Neuronal stem cell (in vitro differentiated cells): ENCODE data around the gene LUC7L2.

Experiments used
- DNase-seq: peaks from one replicate; pipeline ENCODE4 v3.0.0-alpha.2; 2013; ENCODE audit warnings: low spot score
- H2AFZ ChIP-seq: one replicate; pipeline ENCODE4 v1.6.1; 2013; ENCODE audit warnings: mild to moderate bottlenecking, low read length, inconsistent platforms
- H2AK5ac ChIP-seq: 2 replicates; pipeline ENCODE4 v1.6.1; 2013; ENCODE audit warnings: low read depth, mild to moderate bottlenecking, inconsistent platforms, low read length, moderate library complexity, mixed read lengths
- H2BK120ac ChIP-seq: 2 replicates; pipeline ENCODE4 v1.6.1; 2013; ENCODE audit warnings: low read depth, mild to moderate bottlenecking, inconsistent platforms, low read length, moderate library complexity, mixed read lengths
- H2BK12ac ChIP-seq: one replicate; pipeline ENCODE4 v1.6.1; 2013; ENCODE audit warnings: low read length, inconsistent platforms
- H2BK15ac ChIP-seq: 2 replicates; pipeline ENCODE4 v1.6.1; 2013; ENCODE audit warnings: mild to moderate bottlenecking, low read length, inconsistent platforms, mixed read lengths
- H2BK5ac ChIP-seq: one replicate; pipeline ENCODE4 v1.6.1; 2013; ENCODE audit warnings: inconsistent platforms, mild to moderate bottlenecking, low read length, moderate library complexity
- H3K14ac ChIP-seq: one replicate; pipeline ENCODE4 v1.6.1; 2013; ENCODE audit warnings: low read length, inconsistent platforms
- H3K18ac ChIP-seq: 2 replicates; pipeline ENCODE4 v1.6.1; 2013; ENCODE audit warnings: low read length, inconsistent platforms
- H3K23ac ChIP-seq: 2 replicates; pipeline ENCODE4 v1.6.1; 2013; ENCODE audit warnings: low read depth, mild to moderate bottlenecking, mixed read lengths, low read length, inconsistent platforms; ENCODE audit not compliant: poor library complexity
- H3K27ac ChIP-seq: replicated peaks from 3 replicates; pipeline ENCODE4 v1.5.1; 2013; ENCODE audit warnings: low read length, inconsistent platforms
- H3K27me3 ChIP-seq, 3 experiments: 2 replicates each; pipeline ENCODE4 v1.6.1; 2013; ENCODE audit warnings: low read length in 3 of 3, mild to moderate bottlenecking in 2 of 3, inconsistent platforms in 1 of 3, low read depth in 1 of 3, mixed read lengths in 1 of 3, moderate library complexity in 1 of 3; ENCODE audit not compliant: control insufficient read depth in 3 of 3, insufficient read depth in 3 of 3
- H3K36me3 ChIP-seq, 2 donors: replicated peaks in 1 of 2; 2 replicates each; pipeline ENCODE4 v1.6.1; 2013; ENCODE audit warnings: low read length in 2 of 2; ENCODE audit not compliant: control insufficient read depth in 2 of 2, insufficient read depth in 2 of 2
- H3K4ac ChIP-seq: 2 replicates; pipeline ENCODE4 v1.6.1; 2013; ENCODE audit warnings: inconsistent platforms, mild to moderate bottlenecking, low read length, moderate library complexity
- H3K4me1 ChIP-seq, 2 donors: 1 replicate in 1 of 2; 2 replicates in 1 of 2; pipeline ENCODE4 v1.6.1; 2013; ENCODE audit warnings: low read length in 2 of 2, low read depth in 1 of 2; ENCODE audit not compliant: control insufficient read depth in 2 of 2, insufficient read depth in 1 of 2
- H3K4me2 ChIP-seq: one replicate; pipeline ENCODE4 v1.6.1; 2013; ENCODE audit warnings: mild to moderate bottlenecking, low read length, inconsistent platforms; ENCODE audit not compliant: insufficient read depth, poor library complexity, severe bottlenecking
- H3K4me3 ChIP-seq, 2 donors: 2 replicates each; pipeline ENCODE4 v1.5.1; 2013; ENCODE audit warnings: low read length in 2 of 2, mild to moderate bottlenecking in 2 of 2, inconsistent platforms in 1 of 2, moderate library complexity in 1 of 2
- H3K79me1 ChIP-seq: one replicate; pipeline ENCODE4 v1.6.1; 2013; ENCODE audit warnings: low read depth, mild to moderate bottlenecking, inconsistent platforms, low read length, moderate library complexity
- H3K9ac ChIP-seq: one replicate; pipeline ENCODE4 v1.6.1; 2013; ENCODE audit warnings: mild to moderate bottlenecking, low read depth, low read length, inconsistent platforms; ENCODE audit not compliant: poor library complexity
- H3K9me3 ChIP-seq, 2 donors: replicated peaks in 1 of 2; 2 replicates each; pipeline versions ENCODE3 to v1.6.1; 2013; ENCODE audit warnings: low read length in 2 of 2, mild to moderate bottlenecking in 2 of 2, inconsistent platforms in 1 of 2, low read depth in 1 of 2, mixed read lengths in 1 of 2, moderate library complexity in 1 of 2; ENCODE audit not compliant: control insufficient read depth in 2 of 2, insufficient read depth in 1 of 2
- H4K8ac ChIP-seq: one replicate; pipeline ENCODE4 v1.6.1; 2013; ENCODE audit warnings: low read depth, mild to moderate bottlenecking, inconsistent platforms, low read length, moderate library complexity
- H4K91ac ChIP-seq: one replicate; pipeline ENCODE4 v1.6.1; 2013; ENCODE audit warnings: low read length, low read depth, mild to moderate bottlenecking, inconsistent platforms; ENCODE audit not compliant: poor library complexity
- WGBS, 2 donors: extraction: QIAGEN DNeasy Blood & Tissue Kit; methylation state at CpG; one replicate each; pipeline ENCODE4 v1.1.7; 2013; ENCODE audit warnings: missing lambda C conversion rate in 2 of 2, mixed read lengths in 1 of 2; ENCODE audit not compliant: insufficient read length in 2 of 2, insufficient replicate concordance in 1 of 2; ENCODE audit errors: extremely low coverage in 2 of 2; 5-methylcytosine and 5-hydroxymethylcytosine counted together

LUC7L2 gene

GRCh38 chr7:139339698-139340036 is 20.0 kb upstream of the LUC7L2 start:
- Histone ChIP-seq H2BK15ac (no peak overlapping the region), H3K14ac (no peak overlapping the region), H4K91ac (no peak overlapping the region), H4K8ac (no peak overlapping the region), H3K27me3 (no peaks in the 10 kb centered on the region), H3K9me3 (peaks cover 2 to 10% of the 10 kb centered on the region in 2 donors), H3K4me1 (peaks cover 0 to 4% of the 10 kb centered on the region in 2 donors), H3K4me3 (peak overlapping the region; percentile 74 to 99), H3K23ac (no peak overlapping the region), H2BK12ac (no peak overlapping the region), H3K18ac (no peak overlapping the region), H3K4ac (no peak overlapping the region), H3K9ac (no peak overlapping the region), H3K4me2 (no peak overlapping the region), H3K79me1 (no peaks in the 10 kb centered on the region), H3K36me3 (peaks cover 0 to 18% of the 10 kb centered on the region in 2 donors), H2BK120ac (no peak overlapping the region), H2BK5ac (no peak overlapping the region), H2AK5ac (no peak overlapping the region), H3K27ac (peak overlapping the region; percentile 99), H2AFZ (peak overlapping the region; percentile 83)
- no CpG with 5 or more reads among the region's 13 CpGs for WGBS, 2 donors
- no peak for DNase-seq

GRCh38 chr7:139340037-139340807 is 19.5 kb upstream of the LUC7L2 start:
- H2AFZ ChIP-seq: peak overlapping the region; percentile 88

GRCh38 chr7:139340808-139341057 is 19.0 kb upstream of the LUC7L2 start:
- Histone ChIP-seq H3K79me1 (no peaks in the 10 kb centered on the region), H3K4ac (no peak overlapping the region), H4K91ac (no peak overlapping the region), H3K27ac (peak overlapping the region; percentile 99), H3K9ac (peak overlapping the region; percentile 98), H2BK12ac (no peak overlapping the region), H3K27me3 (no peaks in the 10 kb centered on the region), H2AFZ (peak overlapping the region; percentile 88), H2BK5ac (peak overlapping the region; percentile 79), H4K8ac (no peak overlapping the region), H3K9me3 (peaks cover 2 to 10% of the 10 kb centered on the region in 2 donors), H3K36me3 (peaks cover 3 to 27% of the 10 kb centered on the region in 2 donors), H3K4me2 (peak overlapping the region; percentile 42), H2AK5ac (no peak overlapping the region), H3K14ac (no peak overlapping the region), H3K4me3 (peak overlapping the region; percentile 74 to 99), H2BK15ac (no peak overlapping the region), H3K18ac (peak overlapping the region; percentile 92), H3K4me1 (peaks cover 0 to 4% of the 10 kb centered on the region in 2 donors), H2BK120ac (no peak overlapping the region), H3K23ac (peak overlapping the region; percentile 62)
- no CpG with 5 or more reads among the region's 9 CpGs for WGBS, 2 donors
- DNase-seq: no peak

More at GRCh38 chr7:139340037-139340807, 19.5 kb upstream of the LUC7L2 start:
- Histone ChIP-seq H3K4me2 (peak overlapping the region; percentile 42), H2BK12ac (no peak overlapping the region), H3K23ac (peak overlapping the region; percentile 29), H3K18ac (peak overlapping the region; percentile 0), H2BK15ac (no peak overlapping the region), H4K91ac (no peak overlapping the region), H2BK5ac (no peak overlapping the region), H3K9me3 (peaks cover 2 to 10% of the 10 kb centered on the region in 2 donors), H3K9ac (no peak overlapping the region), H3K27me3 (no peaks in the 10 kb centered on the region), H3K4me3 (peak overlapping the region; percentile 74 to 99), H3K14ac (no peak overlapping the region), H3K36me3 (peaks cover 0 to 23% of the 10 kb centered on the region in 2 donors), H4K8ac (no peak overlapping the region), H3K79me1 (no peaks in the 10 kb centered on the region), H2BK120ac (no peak overlapping the region), H3K4ac (no peak overlapping the region), H2AK5ac (no peak overlapping the region), H3K4me1 (peaks cover 0 to 4% of the 10 kb centered on the region in 2 donors), H3K27ac (peak overlapping the region; percentile 99)
- peak; percentile 99 for DNase-seq
- no CpG with 5 or more reads among the region's 66 CpGs for WGBS, 2 donors

GRCh38 chr7:139341058-139341775 is 18.5 kb upstream of the LUC7L2 start, which contains the start of gene FMC1:
TSS of gene FMC1 (plus strand) at chr7:139341337. CDS start at chr7:139341385, 48 bp downstream.
- peak within 1 kb of the TSS; percentile 92 for H3K18ac ChIP-seq
- H3K27ac ChIP-seq: peak within 1 kb of the TSS; percentile 99
- peak within 1 kb of the TSS; percentile 62 for H3K23ac ChIP-seq
- peak within 1 kb of the TSS; percentile 79 for H2BK5ac ChIP-seq
- no CpG with 5 or more reads among the region's 54 CpGs for WGBS, 2 donors
- peak within 1 kb of the TSS; percentile 88 for H2AFZ ChIP-seq
- DNase-seq: peak; percentile 91
- H4K8ac ChIP-seq: no peak within 1 kb of the TSS
- H3K4me3 ChIP-seq: peak within 1 kb of the TSS; percentile 74 to 99
- H3K4ac ChIP-seq: peak within 1 kb of the TSS; percentile 56
- no peaks in the 10 kb centered on the region for H3K27me3 ChIP-seq
- peak within 1 kb of the TSS; percentile 60 for H3K4me2 ChIP-seq
- H3K9me3 ChIP-seq: peaks cover 2 to 10% of the 10 kb centered on the region in 2 donors
- H4K91ac ChIP-seq: peak within 1 kb of the TSS; percentile 28
- peaks cover 3 to 31% of the 10 kb centered on the region in 2 donors for H3K36me3 ChIP-seq
- peak within 1 kb of the TSS; percentile 98 for H3K9ac ChIP-seq
- H3K14ac ChIP-seq: peak within 1 kb of the TSS; percentile 11
- no peak within 1 kb of the TSS for H2BK12ac ChIP-seq
- no peaks in the 10 kb centered on the region for H3K79me1 ChIP-seq
- H2AK5ac ChIP-seq: peak within 1 kb of the TSS; percentile 22
- H2BK15ac ChIP-seq: no peak within 1 kb of the TSS
- H2BK120ac ChIP-seq: no peak within 1 kb of the TSS
- H3K4me1 ChIP-seq: peaks cover 0 to 4% of the 10 kb centered on the region in 2 donors
